Thyroid gland (tissue), 4 donors: ENCODE data around the gene GCNT2. TPM values are rescaled to one million over a fixed set of nuclear protein-coding genes. Genes with fewer than 3 reads are reported as not detected.

Experiments used
- DNase-seq, 2 donors: peaks; one replicate each; pipeline ENCODE4 v3.0.0-alpha.2; 2019
- H3K27ac ChIP-seq, 3 donors: fragments of 200-600 bp; sonication (generic); 1 replicate in 2 of 3; 2 replicates in 1 of 3; pipeline ENCODE4 v1.5.1; 2016 to 2019; ENCODE audit warnings: mild to moderate bottlenecking in 1 of 3, moderate library complexity in 1 of 3
- H3K27me3 ChIP-seq: fragments of 200-600 bp; sonication (generic); one replicate; pipeline ENCODE4 v1.5.1; 2019
- H3K36me3 ChIP-seq, 2 donors: fragments of 200-600 bp; sonication (generic); one replicate each; pipeline ENCODE4 v1.5.1; 2016 to 2019
- H3K4me1 ChIP-seq, 2 donors: fragments of 200-600 bp; sonication (generic); one replicate each; pipeline ENCODE4 v1.5.1; 2017 to 2019
- H3K4me3 ChIP-seq, 3 donors: fragments of 200-600 bp; sonication (generic); replicated peaks in 1 of 3; 1 replicate in 2 of 3; 2 replicates in 1 of 3; pipeline ENCODE4 v1.5.1; 2016; ENCODE audit warnings: mild to moderate bottlenecking in 1 of 3
- H3K9me3 ChIP-seq: fragments of 200-600 bp; sonication (generic); one replicate; pipeline ENCODE4 v1.5.1; 2017
- POLR2A ChIP-seq, 2 donors: fragments of 450-650 bp; IDR thresholded peaks; one replicate each; pipeline ENCODE4 v1.6.1; 2017; ENCODE audit warnings: antibody characterized with exemption in 2 of 2, mild to moderate bottlenecking in 2 of 2, moderate library complexity in 1 of 2
- WGBS, 2 donors: methylation state at CpG; one replicate each; pipeline ENCODE4 v1.1.5; 2017; 5-methylcytosine and 5-hydroxymethylcytosine counted together
- intact Hi-C: fragments of 100-400 bp; cut with DNase I; formaldehyde crosslinking; loops from one replicate; pipeline ENCODE4 v1.15.1; 2023
- total RNA-seq, 4 donors: library from RNA; depleted of rRNA; stranded (reverse); fragments of >200 nt; gene quantifications; one replicate each; pipeline ENCODE4 v1.2.3, GENCODE V29; 2016
- TF ChIP-seq, protein P1 (sequence below), 6 experiments: fragments of 200-600 bp in 3 of 6; fragments of 450-650 bp in 3 of 6; sonication (generic) in 3 of 6; IDR thresholded peaks; one replicate each; pipeline ENCODE4 v1.5.1; 2016 to 2019; ENCODE audit warnings: antibody characterized with exemption in 6 of 6, mild to moderate bottlenecking in 2 of 6, inconsistent platforms in 1 of 6, moderate library complexity in 1 of 6

GCNT2 gene
- total RNA-seq, result 1 to 10 TPM; 4.0 to 9.8 (median 8.0) TPM

GRCh38 chr6:10521104-10521808 is at the start of gene GCNT2:
Gene GCNT2 (plus strand): TSS chr6:10521351. CDS start chr6:10528912, 7,561 bp downstream.
- Histone ChIP-seq H3K27ac (peak within 1 kb of the TSS in 2 of 3 donors; percentile 53 to 67), H3K9me3 (no peaks in the 10 kb centered on the region), H3K4me3 (peak within 1 kb of the TSS in 1 of 3 donors; percentile 2), H3K4me1 (peaks cover 0 to 18% of the 10 kb centered on the region in 2 donors), H3K36me3 (no peaks in the 10 kb centered on the region), H3K27me3 (no peaks in the 10 kb centered on the region)
- intact Hi-C loops, result no loop called here
- TF ChIP-seq POLR2A (IDR thresholded peaks at IDR 0.05), result peak in 1 of 2 donors; percentile 54
- TF ChIP-seq, protein P1, sequence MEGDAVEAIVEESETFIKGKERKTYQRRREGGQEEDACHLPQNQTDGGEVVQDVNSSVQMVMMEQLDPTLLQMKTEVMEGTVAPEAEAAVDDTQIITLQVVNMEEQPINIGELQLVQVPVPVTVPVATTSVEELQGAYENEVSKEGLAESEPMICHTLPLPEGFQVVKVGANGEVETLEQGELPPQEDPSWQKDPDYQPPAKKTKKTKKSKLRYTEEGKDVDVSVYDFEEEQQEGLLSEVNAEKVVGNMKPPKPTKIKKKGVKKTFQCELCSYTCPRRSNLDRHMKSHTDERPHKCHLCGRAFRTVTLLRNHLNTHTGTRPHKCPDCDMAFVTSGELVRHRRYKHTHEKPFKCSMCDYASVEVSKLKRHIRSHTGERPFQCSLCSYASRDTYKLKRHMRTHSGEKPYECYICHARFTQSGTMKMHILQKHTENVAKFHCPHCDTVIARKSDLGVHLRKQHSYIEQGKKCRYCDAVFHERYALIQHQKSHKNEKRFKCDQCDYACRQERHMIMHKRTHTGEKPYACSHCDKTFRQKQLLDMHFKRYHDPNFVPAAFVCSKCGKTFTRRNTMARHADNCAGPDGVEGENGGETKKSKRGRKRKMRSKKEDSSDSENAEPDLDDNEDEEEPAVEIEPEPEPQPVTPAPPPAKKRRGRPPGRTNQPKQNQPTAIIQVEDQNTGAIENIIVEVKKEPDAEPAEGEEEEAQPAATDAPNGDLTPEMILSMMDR (IDR thresholded peaks at IDR 0.05), result no peak
- WGBS, 2 donors, result 11 to 17% methylated on average over 11 to 12 of the region's 12 CpGs
- DNase-seq, result peak; percentile 50 to 61

- Histone ChIP-seq H3K4me3 (no peak overlapping the region), H3K4me1 (no peaks in the 10 kb centered on the region), H3K27me3 (no peaks in the 10 kb centered on the region), H3K36me3 (no peaks in the 10 kb centered on the region), H3K9me3 (no peaks in the 10 kb centered on the region), H3K27ac (no peak overlapping the region)
- 79% methylated on average over 3 of the region's 3 CpGs for WGBS, 2 donors
- intact Hi-C loops, result no loop called here
- TF ChIP-seq, protein P1 (IDR thresholded peaks at IDR 0.05), result no peak
- no peak for TF ChIP-seq POLR2A (IDR thresholded peaks at IDR 0.05)
- DNase-seq, result no peak
Measured at GRCh38 chr6:10472634-10473033, 48.5 kb upstream of the GCNT2 start.

GRCh38 chr6:10478187-10479040 is 42.7 kb upstream of the GCNT2 start:
- no peaks in the 10 kb centered on the region for H3K9me3 ChIP-seq
- no peak for TF ChIP-seq POLR2A (IDR thresholded peaks at IDR 0.05)
- TF ChIP-seq, protein P1 (IDR thresholded peaks at IDR 0.05), result peak in 5 of 6 experiments; percentile 16 to 55 (median 47)
- intact Hi-C loops, result no loop called here
- no peaks in the 10 kb centered on the region for H3K27me3 ChIP-seq
- DNase-seq, result no peak
- WGBS, 2 donors, result 58 to 65% methylated on average over 10 of the region's 10 CpGs
- H3K27ac ChIP-seq, result no peak overlapping the region
- H3K4me1 ChIP-seq, result no peaks in the 10 kb centered on the region
- H3K4me3 ChIP-seq, result no peak overlapping the region
- H3K36me3 ChIP-seq, result no peaks in the 10 kb centered on the region

DNA sequence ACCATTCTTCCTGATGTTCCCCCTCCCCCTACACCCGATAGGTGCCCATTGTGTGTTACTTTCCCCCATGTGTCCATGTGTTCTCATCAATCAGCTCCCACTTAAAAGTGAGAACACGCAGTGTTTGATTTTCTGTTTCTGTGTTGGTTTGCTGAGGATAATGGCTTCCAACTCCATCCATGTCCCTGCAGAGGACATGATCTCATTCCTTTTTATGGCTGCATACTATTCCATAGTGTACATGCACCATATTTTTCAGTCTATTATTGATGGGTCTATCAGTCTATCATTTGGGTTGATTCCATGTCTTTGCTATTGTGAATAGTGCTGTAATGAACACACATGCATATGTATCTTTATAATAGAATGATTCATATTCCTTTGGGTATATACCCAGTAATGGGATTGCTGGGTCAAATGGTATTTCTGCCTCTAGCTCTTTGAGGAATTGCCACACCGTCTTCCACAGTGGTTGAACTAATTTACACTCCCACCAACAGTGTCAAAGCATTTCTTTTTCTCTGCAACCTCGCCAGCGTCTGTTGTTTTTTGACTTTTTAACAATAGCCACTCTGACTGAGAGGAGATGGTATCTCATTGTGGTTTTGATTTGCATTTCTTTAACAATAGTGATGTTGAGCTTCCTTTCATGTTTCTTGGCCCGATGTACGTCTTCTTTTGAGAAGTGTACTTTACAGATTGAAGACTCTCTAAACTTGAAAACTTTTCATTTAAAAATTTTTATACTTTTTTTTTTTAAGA is 41.0 kb upstream of the GCNT2 start:
- no peak for DNase-seq
- no peaks in the 10 kb centered on the region for H3K9me3 ChIP-seq
- no peak overlapping the region for H3K27ac ChIP-seq
- 64 to 65% methylated on average over 7 of the region's 7 CpGs for WGBS, 2 donors
- no peaks in the 10 kb centered on the region for H3K4me1 ChIP-seq
- H3K36me3 ChIP-seq, result no peaks in the 10 kb centered on the region
- no peaks in the 10 kb centered on the region for H3K27me3 ChIP-seq
- intact Hi-C loops, result loop anchor here (10.0 kb wide), 1 partner anchor 315 kb away; no protein-coding TSS in a partner anchor
- no peak overlapping the region for H3K4me3 ChIP-seq
- TF ChIP-seq, protein P1 (IDR thresholded peaks at IDR 0.05), result no peak
- TF ChIP-seq POLR2A (IDR thresholded peaks at IDR 0.05), result no peak
